NCI-H345 (cell line): ENCODE data around the gene DNER.

Experiments used
- DNase-seq: peaks from one replicate; lab custom pipeline; 2025; lab: John Stamatoyannopoulos, UW

DNER gene

GRCh38 chr2:229669841-229670240 is 44.5 kb downstream of the DNER start:
- DNase-seq, result no peak

- DNase-seq, result no peak
Measured at GRCh38 chr2:229666811-229667210, 47.5 kb downstream of the DNER start.

GRCh38 chr2:229665158-229665557 is 49.2 kb downstream of the DNER start:
- DNase-seq, result no peak

GRCh38 chr2:229661478-229661877 is 52.9 kb downstream of the DNER start:
- no peak for DNase-seq

- no peak for DNase-seq
Measured at GRCh38 chr2:229660951-229661350, 53.4 kb downstream of the DNER start.

GRCh38 chr2:229660391-229660790 is 54.0 kb downstream of the DNER start:
- DNase-seq, result no peak

- DNase-seq, result no peak
Measured at GRCh38 chr2:229658004-229658403, 56.4 kb downstream of the DNER start.

- no peak for DNase-seq
Measured at GRCh38 chr2:229654437-229654836, 59.9 kb downstream of the DNER start.

GRCh38 chr2:229653531-229653930 is 60.8 kb downstream of the DNER start:
- DNase-seq, result no peak

GRCh38 chr2:229652796-229653195 is 61.6 kb downstream of the DNER start:
- DNase-seq, result peak; percentile 21

- no peak for DNase-seq
Measured at GRCh38 chr2:229650901-229651300, 63.5 kb downstream of the DNER start.

- no peak for DNase-seq
Measured at GRCh38 chr2:229650059-229650458, 64.3 kb downstream of the DNER start.

GRCh38 chr2:229646186-229646723 is 68.1 kb downstream of the DNER start:
- DNase-seq, result no peak

- no peak for DNase-seq
Measured at GRCh38 chr2:229642371-229642770, 72.0 kb downstream of the DNER start.

GRCh38 chr2:229641676-229642075 is 72.7 kb downstream of the DNER start:
- no peak for DNase-seq

- no peak for DNase-seq
Measured at GRCh38 chr2:229640636-229641035, 73.7 kb downstream of the DNER start.

- no peak for DNase-seq
Measured at GRCh38 chr2:229636571-229636970, 77.8 kb downstream of the DNER start.

GRCh38 chr2:229635371-229635680 is 79.0 kb downstream of the DNER start:
- no peak for DNase-seq

GRCh38 chr2:229634601-229635370 is 79.6 kb downstream of the DNER start:
- peak; percentile 4 for DNase-seq

- DNase-seq, result no peak
Measured at GRCh38 chr2:229633556-229633955, 80.8 kb downstream of the DNER start.

- DNase-seq, result no peak
Measured at GRCh38 chr2:229629039-229629438, 85.3 kb downstream of the DNER start.

GRCh38 chr2:229627728-229628127 is 86.6 kb downstream of the DNER start:
- no peak for DNase-seq

- DNase-seq, result no peak
Measured at GRCh38 chr2:229622495-229623355, 91.6 kb downstream of the DNER start.
